Measurements from ENCODE around the gene PRDM16.

DNA sequence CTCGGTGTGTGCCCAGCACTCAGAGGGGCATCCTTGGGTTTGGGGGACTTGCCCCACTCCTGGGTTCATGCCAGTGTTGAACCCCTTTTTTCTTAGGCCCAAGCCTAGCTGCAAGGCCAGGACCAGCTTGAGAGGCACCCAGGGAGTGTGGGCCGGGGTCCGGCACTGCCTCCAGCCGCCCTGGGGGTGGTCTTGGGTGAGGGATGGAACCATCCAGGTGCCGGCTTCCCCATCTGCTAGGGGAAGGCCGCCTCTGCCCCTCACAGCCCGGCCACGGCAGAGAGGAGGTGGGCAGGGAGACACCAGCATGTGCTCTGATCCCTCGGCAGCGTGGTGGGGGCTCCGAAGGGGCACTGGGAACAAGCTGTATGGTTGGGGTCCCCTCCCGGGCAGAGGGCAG, 335.3 kb downstream of the PRDM16 start:
- TF ChIP-seq POLR2A (IDR thresholded peaks at IDR 0.05; ENCODE audit: low read length) (no peak), GATA1 (IDR thresholded peaks at IDR 0.05; ENCODE audit: low read depth, low read length) (no peak)

Data from erythroblast (primary cell).